Karpas-422 (cell line): ENCODE measurements around the gene KRTAP10-8. TPM values are rescaled to one million over a fixed set of nuclear protein-coding genes. Genes with fewer than 3 reads are reported as not detected.
"Not testable (repeated sequence)": the region's sequence is repeated elsewhere in the genome, so short reads cannot be mapped to it uniquely, and the experiment has no call there.

Source experiments
- DNase-seq: peaks from one replicate; pipeline ENCODE4 v3.0.0-alpha.2; 2015
- H2AFZ ChIP-seq: fragments of 200-600 bp; sonication (generic); 2 replicates; pipeline ENCODE4 v1.6.1; 2014; ENCODE audit warnings: antibody characterized with exemption, low read length, mixed read lengths
- H3K27ac ChIP-seq: fragments of 200-600 bp; sonication (generic); 2 replicates; pipeline ENCODE4 v1.5.1; 2014; ENCODE audit warnings: mild to moderate bottlenecking, low read length, moderate library complexity
- H3K27me3 ChIP-seq: fragments of 200-600 bp; sonication (generic); 2 replicates; pipeline ENCODE4 v1.6.1; 2014; ENCODE audit warnings: low read length, mixed read lengths
- H3K36me3 ChIP-seq: fragments of 200-600 bp; sonication (generic); 2 replicates; pipeline ENCODE4 v1.6.1; 2014; ENCODE audit warnings: low read length, mixed read lengths; ENCODE audit not compliant: insufficient read depth
- H3K4me1 ChIP-seq: fragments of 200-600 bp; sonication (generic); 2 replicates; pipeline ENCODE4 v1.6.1; 2014; ENCODE audit warnings: mild to moderate bottlenecking, low read length, mixed read lengths
- H3K4me2 ChIP-seq: fragments of 200-600 bp; sonication (generic); 2 replicates; pipeline ENCODE4 v1.6.1; 2014; ENCODE audit warnings: low read length, low read depth, mild to moderate bottlenecking; ENCODE audit not compliant: poor library complexity, severe bottlenecking
- H3K4me3 ChIP-seq: fragments of 200-600 bp; sonication (generic); 2 replicates; pipeline ENCODE4 v1.5.1; 2014; ENCODE audit warnings: mild to moderate bottlenecking, antibody characterized with exemption, low read length, mixed read lengths
- H3K79me2 ChIP-seq: fragments of 200-600 bp; sonication (generic); 2 replicates; pipeline ENCODE4 v1.6.1; 2014; ENCODE audit warnings: mild to moderate bottlenecking, low read length, mixed read lengths
- H3K9ac ChIP-seq: fragments of 200-600 bp; sonication (generic); 2 replicates; pipeline ENCODE4 v1.6.0; 2014; ENCODE audit warnings: low read length
- H3K9me2 ChIP-seq: fragments of 200-600 bp; sonication (generic), shearing (Covaris generic); replicated peaks from 2 replicates; pipeline ENCODE4 v1.6.0; 2014; ENCODE audit warnings: mild to moderate bottlenecking, low read length, moderate library complexity; ENCODE audit not compliant: insufficient read depth
- H3K9me3 ChIP-seq: fragments of 300-700, 200-600 bp; sonication (generic); 2 replicates; pipeline ENCODE4 v1.6.1; 2014; ENCODE audit warnings: low read length, mixed read lengths
- H4K20me1 ChIP-seq: fragments of 200-600 bp; sonication (generic); 2 replicates; pipeline ENCODE4 v1.6.1; 2014; ENCODE audit warnings: mild to moderate bottlenecking, antibody characterized with exemption, low read length, low read depth; ENCODE audit not compliant: insufficient read depth
- total RNA-seq: library from RNA; depleted of rRNA; stranded (reverse); fragments of >200 nt; shearing (Covaris generic); gene quantifications from 2 replicates; pipeline ENCODE4 v1.2.3, GENCODE V29; 2014; ENCODE audit warnings: low replicate concordance

Gene KRTAP10-8
- total RNA-seq, 1 experiment from 2014 or later: not detected

DNA sequence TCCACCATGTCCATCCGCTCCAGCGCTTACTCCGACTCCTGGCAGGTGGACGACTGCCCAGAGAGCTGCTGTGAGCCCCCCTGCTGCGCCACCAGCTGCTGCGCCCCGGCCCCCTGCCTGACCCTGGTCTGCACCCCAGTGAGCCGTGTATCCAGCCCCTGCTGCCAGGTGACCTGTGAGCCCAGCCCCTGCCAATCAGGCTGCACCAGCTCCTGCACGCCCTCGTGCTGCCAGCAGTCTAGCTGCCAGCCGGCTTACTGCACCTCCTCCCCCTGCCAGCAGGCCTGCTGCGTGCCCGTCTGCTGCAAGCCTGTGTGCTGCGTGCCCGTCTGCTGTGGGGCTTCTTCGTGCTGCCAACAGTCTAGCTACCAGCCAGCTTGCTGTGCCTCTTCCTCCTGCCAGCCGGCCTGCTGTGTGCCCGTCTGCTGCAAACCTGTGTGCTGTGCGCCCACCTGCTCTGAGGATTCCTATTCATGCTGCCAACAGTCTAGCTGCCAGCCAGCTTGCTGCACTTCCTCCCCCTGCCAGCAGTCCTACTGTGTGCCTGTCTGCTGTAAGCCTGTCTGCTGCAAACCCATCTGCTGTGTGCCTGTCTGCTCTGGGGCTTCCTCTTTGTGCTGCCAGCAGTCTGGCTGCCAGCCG is 15.4 kb downstream of the KRTAP10-8 start:
- H3K79me2 ChIP-seq, H3K4me2 ChIP-seq, H4K20me1 ChIP-seq, H3K9ac ChIP-seq, H3K9me2 ChIP-seq, H3K27me3 ChIP-seq, H2AFZ ChIP-seq, DNase-seq, H3K27ac ChIP-seq, H3K4me1 ChIP-seq, H3K36me3 ChIP-seq, H3K4me3 ChIP-seq: not testable (repeated sequence)
- H3K9me3 ChIP-seq: peaks cover 15% of the 10 kb centered on the region

DNA sequence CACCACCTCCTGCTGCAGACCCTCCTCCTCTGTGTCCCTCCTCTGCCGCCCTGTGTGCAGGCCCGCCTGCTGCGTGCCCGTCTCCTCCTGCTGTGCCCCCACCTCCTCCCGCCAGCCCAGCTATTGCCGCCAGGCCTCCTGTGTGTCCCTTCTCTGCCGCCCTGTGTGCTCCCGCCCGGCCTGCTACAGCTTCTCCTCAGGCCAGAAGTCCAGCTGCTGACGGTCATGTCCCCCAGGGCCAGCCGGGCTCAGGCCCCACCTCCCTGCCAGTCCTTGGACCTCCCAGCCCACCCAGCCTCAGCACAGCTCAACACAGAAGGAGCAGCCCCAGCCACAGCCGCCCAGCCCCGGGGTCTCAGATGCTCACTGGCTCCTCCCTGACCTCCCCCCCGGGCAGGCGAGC is 16.0 kb downstream of the KRTAP10-8 start:
- not testable (repeated sequence) for H3K4me1 ChIP-seq
- H3K9me3 ChIP-seq: peaks cover 15% of the 10 kb centered on the region

GRCh38 chr21:44628707-44629391 is 17.0 kb downstream of the KRTAP10-8 start:
- DNase-seq: no peak
- Histone ChIP-seq H3K36me3 (0 out of 2 replicates have a peak, but pooled peaks cover 3% of the 10 kb centered on the region), H3K79me2 (no peaks in the 10 kb centered on the region), H3K27ac (no peak overlapping the region), H2AFZ (no peak overlapping the region), H3K4me2 (no peak overlapping the region), H3K9ac (no peak overlapping the region), H3K4me3 (no peak overlapping the region), H3K4me1 (no peaks in the 10 kb centered on the region), H3K27me3 (no peaks in the 10 kb centered on the region), H3K9me3 (peaks cover 12% of the 10 kb centered on the region), H4K20me1 (no peaks in the 10 kb centered on the region), H3K9me2 (no peaks in the 10 kb centered on the region)

More for the DNA sequence above, 16.0 kb downstream of the KRTAP10-8 start:
- not testable (repeated sequence) for H3K27me3 ChIP-seq, H3K36me3 ChIP-seq, H3K79me2 ChIP-seq, H3K27ac ChIP-seq, H4K20me1 ChIP-seq, H2AFZ ChIP-seq, H3K4me2 ChIP-seq, DNase-seq, H3K9ac ChIP-seq, H3K9me2 ChIP-seq, H3K4me3 ChIP-seq

- Histone ChIP-seq H3K27me3 (no peaks in the 10 kb centered on the region), H3K36me3 (0 out of 2 replicates have a peak, but pooled peaks cover 3% of the 10 kb centered on the region), H3K27ac (no peak overlapping the region), H3K4me2 (no peak overlapping the region), H2AFZ (peak overlapping the region; percentile 43; the same call in 1 of the 2 replicates), H3K9me3 (peaks cover 12% of the 10 kb centered on the region), H3K4me1 (no peaks in the 10 kb centered on the region), H3K9me2 (no peaks in the 10 kb centered on the region), H3K9ac (no peak overlapping the region), H3K4me3 (no peak overlapping the region), H4K20me1 (no peaks in the 10 kb centered on the region), H3K79me2 (no peaks in the 10 kb centered on the region)
- DNase-seq: peak; percentile 49
These were observed 18.6 kb downstream of the KRTAP10-8 start for GRCh38 chr21:44630440-44630839.

DNA sequence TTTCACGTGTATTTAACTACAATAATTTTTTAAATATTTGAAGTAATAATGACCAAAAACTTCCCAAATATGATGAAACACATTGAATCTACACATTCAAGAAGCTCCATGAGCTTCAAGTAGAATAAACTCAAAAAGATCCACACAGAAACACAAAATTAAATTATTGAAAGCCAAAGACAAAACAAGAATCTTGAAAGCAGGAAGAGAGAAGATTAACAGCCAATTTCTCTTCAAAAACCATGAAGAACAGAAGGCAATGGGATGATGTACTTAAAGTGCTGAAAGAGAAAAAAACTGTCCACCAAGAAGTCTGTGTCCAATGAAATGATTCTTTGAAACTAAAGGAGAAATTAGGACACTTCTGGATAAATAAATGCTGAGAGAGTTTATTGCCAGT is 20.2 kb downstream of the KRTAP10-8 start:
- Histone ChIP-seq H2AFZ (no peak overlapping the region), H3K36me3 (0 out of 2 replicates have a peak, but pooled peaks cover 3% of the 10 kb centered on the region), H3K4me3 (no peak overlapping the region), H3K4me1 (no peaks in the 10 kb centered on the region), H3K79me2 (no peaks in the 10 kb centered on the region), H3K27me3 (no peaks in the 10 kb centered on the region), H3K9ac (no peak overlapping the region), H3K9me3 (peaks cover 12% of the 10 kb centered on the region), H4K20me1 (no peaks in the 10 kb centered on the region), H3K4me2 (no peak overlapping the region), H3K9me2 (no peaks in the 10 kb centered on the region), H3K27ac (no peak overlapping the region)
- no peak for DNase-seq

GRCh38 chr21:44636209-44637017 is 24.5 kb downstream of the KRTAP10-8 start:
- H3K9me3 ChIP-seq: no peaks in the 10 kb centered on the region
- no peak overlapping the region for H3K27ac ChIP-seq

DNA sequence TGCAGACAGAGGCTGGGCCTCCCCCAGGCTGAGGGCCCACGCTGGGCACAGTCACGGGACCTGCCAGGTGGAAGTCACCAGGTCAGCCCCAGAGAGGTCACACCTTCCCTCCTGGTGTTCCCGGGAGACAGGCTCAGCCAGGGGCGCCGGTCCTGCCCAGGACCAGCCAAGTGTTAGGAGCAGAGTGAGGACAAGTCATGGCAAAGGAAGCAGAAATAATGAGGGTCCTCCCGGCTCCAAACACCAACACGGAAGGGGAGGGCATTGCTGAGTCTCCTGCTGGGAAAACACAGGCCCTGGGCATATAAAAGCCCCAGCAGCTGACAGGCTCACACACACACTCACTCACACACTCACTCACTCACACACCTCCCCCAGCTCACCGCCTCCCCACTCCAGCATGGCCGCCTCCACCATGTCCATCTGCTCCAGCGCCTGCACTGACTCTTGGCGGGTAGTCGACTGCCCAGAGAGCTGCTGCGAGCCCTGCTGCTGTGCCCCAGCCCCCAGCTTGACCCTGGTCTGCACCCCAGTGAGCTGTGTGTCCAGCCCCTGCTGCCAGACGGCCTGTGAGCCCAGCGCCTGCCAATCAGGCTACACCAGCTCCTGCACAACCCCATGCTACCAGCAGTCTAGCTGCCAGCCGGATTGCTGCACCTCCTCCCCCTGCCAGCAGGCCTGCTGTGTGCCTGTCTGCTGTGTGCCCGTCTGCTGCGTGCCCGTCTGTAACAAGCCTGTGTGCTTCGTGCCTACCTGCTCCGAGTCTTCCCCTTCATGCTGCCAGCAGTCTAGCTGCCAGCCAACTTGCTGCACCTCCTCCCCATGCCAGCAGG is 25.4 kb downstream of the KRTAP10-8 start, which contains the start of gene KRTAP10-10:
TSS of gene KRTAP10-10 (plus strand) at position 339 of the 833 bp plus-strand sequence. CDS start at position 401, 62 bp downstream.
- no peak within 1 kb of the TSS for H3K9ac ChIP-seq
- H3K27ac ChIP-seq: no peak within 1 kb of the TSS
- no peaks in the 10 kb centered on the region for H4K20me1 ChIP-seq
- no peaks in the 10 kb centered on the region for H3K4me1 ChIP-seq
- no peak for DNase-seq
- no peak within 1 kb of the TSS for H3K4me2 ChIP-seq
- no peaks in the 10 kb centered on the region for H3K9me2 ChIP-seq
- no peaks in the 10 kb centered on the region for H3K36me3 ChIP-seq
- H3K27me3 ChIP-seq: no peaks in the 10 kb centered on the region
- H2AFZ ChIP-seq: no peak within 1 kb of the TSS
- no peaks in the 10 kb centered on the region for H3K9me3 ChIP-seq
- no peaks in the 10 kb centered on the region for H3K79me2 ChIP-seq
- no peak within 1 kb of the TSS for H3K4me3 ChIP-seq

More at GRCh38 chr21:44636209-44637017, 24.5 kb downstream of the KRTAP10-8 start:
- H3K9ac ChIP-seq: no peak overlapping the region
- no peaks in the 10 kb centered on the region for H3K27me3 ChIP-seq
- H3K4me2 ChIP-seq: no peak overlapping the region
- no peaks in the 10 kb centered on the region for H3K36me3 ChIP-seq
- no peak overlapping the region for H2AFZ ChIP-seq
- no peaks in the 10 kb centered on the region for H3K4me1 ChIP-seq
- no peak for DNase-seq
- no peaks in the 10 kb centered on the region for H4K20me1 ChIP-seq
- H3K9me2 ChIP-seq: no peaks in the 10 kb centered on the region
- no peaks in the 10 kb centered on the region for H3K79me2 ChIP-seq
- no peak overlapping the region for H3K4me3 ChIP-seq
